Stimulated activated CD8-positive, alpha-beta memory T cell treated with anti-CD3 and anti-CD28 coated beads, Interleukin-15, amount 100 ng/mL, for 48 hours (primary cell): Measurements from ENCODE around the gene CD58.
A peak's percentile ranks its signal among the peaks of the same experiment; 100 is the strongest.
"Not testable (repeated sequence)": the region's sequence is repeated elsewhere in the genome, so short reads cannot be mapped to it uniquely, and the experiment has no call there.

Experiments
- DNase-seq, 2 donors: peaks; one replicate each; pipeline ENCODE4 v3.0.0-alpha.2; 2020; ENCODE audit warnings: low read depth in 2 of 2

CD58 gene

DNA sequence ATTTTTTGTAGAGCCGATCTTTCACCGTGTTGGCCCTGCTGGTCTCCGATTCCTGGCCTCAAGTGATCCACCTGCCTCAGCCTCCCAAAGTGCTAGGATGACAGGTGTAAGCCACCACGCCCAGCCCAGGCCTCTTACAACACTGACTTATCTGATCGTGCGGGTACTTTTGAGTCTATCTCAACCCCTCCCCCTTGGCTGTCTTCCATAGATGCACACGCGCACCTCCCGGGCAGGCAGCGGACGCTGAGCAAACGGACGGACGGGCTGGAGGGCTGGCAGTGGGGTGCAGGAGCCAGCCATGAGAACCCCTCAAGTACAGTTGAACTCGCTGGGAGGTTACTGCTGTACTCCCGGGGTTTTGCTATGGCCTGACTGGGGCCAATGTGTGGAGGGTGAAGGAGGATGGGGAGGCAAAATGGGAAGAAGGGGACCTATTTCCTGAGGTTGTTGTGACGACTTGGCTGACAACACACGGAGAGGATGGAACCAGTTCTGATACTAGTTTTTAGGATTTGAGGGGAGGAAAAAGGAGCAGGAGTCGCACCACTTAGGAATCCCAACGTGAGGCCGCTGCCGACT is 959 bp downstream of the CD58 start:
- peak; percentile 27 to 36 for DNase-seq

DNA sequence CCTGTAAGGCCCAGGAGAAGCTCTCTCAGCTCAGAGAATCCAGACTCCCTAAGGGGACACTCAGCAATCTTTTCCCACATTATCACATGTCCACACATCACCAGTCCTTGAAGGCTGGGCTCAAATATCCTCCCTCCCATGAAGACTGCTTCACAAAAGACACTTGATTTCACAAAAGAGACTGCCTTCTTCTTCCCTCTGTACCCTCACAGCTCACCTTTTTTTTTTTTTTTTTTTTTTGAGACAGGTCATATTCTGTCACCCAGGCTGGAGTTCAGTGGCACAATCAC is 1.5 kb downstream of the CD58 start:
- DNase-seq, result no peak

DNA sequence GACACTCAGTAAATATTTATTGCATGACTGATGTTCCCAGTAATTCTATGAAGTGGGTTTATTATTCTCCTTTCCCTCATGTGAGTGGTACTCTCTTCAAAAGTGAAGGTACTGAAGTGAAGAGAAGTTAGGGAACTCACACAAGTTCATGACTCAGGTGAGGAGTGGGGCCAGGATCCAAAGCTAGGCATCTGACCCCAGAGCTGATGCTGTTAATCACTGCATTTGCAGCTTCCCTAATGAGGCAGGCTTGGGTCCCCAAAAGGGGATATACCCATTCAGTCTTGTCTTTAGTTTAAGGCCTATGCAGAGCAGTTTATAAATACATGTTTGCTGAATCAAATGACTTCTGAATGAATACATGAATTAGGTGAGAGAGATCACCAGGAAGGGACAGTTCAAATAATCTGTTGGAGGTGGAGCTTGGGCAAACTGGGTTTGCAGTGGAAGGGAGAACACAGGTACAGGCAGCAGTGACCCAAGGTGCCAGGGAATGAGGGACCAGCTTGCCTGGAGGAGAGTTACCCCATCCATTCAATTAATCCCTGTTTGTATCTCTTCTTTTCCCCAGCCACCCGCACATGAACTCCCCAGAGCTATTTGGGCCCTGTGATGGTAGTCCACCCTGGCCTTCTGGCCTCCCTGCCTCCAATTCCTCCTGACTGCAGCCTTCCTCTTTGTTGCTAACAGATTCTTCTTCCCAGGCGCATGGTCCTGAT is 2.0 kb downstream of the CD58 start:
- no peak for DNase-seq

DNA sequence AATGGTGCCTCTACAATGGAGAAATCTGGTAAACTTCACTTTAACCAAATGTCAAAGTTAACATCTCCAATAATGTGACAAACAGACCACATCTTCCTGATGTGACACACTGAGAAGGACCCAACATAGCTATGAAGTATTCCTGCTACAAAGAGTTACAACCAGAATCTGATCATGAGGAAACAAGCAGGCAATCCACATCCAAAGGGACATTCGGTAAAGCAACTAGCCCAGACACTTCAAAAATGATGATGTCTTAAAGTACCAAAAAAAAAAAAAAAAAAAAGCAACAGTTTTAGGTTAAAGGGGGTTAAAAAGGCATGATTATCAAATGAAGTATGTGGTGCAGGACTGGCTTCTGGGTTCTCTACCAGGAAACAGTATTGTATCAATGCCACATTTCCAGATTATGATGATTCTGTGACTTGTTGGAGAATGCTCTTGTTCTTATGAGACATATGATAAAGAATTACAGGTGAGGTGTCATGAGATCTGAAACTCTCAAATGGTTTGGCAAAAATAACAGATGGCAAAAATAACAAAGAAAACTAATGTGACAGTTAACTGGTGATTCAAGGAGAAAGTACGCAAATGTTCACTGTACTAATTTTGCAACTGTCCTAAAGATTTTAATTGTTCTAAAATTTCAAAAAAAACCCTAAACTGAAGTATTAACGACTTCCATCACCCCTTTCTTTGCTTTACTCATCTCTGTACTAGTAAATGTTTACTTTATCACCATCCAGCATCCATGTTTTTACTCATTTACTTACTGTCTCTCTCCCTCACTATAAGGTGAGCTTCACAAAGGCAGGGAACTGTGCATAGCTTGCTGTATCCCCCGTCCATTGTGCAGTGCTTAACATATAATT is 2.8 kb downstream of the CD58 start:
- DNase-seq, result no peak

DNA sequence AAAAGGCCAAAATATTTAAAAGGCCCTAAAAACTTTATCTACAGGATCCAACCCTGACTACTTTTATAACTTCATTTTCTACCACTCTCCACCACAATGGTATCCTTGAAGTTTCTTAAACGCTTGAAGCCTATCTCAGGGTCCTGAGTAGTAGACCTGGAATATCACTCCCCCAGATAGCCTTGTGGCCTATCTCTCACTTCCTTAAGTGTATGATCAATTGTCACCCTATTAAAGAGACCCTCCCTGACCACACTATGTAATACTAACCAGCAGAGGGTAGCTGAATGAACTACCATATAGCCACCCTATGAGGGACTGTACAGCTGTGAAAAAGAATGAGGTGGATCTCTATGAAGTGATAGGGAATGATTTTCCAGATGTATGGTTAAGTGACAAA is 5.6 kb downstream of the CD58 start:
- DNase-seq, result no peak

DNA sequence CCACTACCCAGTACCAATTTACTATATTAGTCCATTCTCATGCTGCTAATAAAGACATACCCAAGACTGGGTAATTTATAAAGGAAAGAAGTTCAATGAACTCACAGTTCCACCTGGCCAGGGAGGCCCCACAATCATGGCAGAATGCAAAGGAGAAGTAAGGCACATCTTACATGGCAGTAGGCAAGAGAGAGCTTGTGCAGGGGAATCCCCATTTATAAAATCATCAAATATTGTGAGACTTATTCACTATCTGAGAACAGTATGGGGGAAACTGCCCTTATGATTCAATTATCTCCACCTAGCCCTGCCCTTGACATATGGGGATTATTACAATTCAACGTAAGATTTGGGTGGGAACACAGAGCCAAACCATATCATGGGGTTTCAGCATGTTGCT is 6.4 kb downstream of the CD58 start:
- no peak for DNase-seq

DNA sequence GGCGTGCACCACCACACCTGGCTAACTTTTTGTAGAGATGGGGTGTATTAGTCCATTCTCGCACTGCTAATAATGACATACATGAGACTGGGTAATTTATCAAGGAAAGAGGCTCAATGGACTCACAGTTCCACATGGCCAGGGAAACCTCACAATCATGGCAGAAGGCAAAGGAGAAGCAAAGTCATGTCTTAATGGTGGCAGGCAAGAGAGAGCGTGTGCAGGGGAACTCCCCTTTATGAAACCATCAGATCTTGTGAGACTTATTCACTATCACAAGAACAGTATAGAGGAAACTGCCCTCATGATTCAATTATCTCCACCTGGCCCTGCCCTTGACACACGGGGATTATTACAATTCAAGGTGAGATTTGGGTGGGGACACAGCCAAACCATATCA is 8.4 kb downstream of the CD58 start:
- not testable (repeated sequence) for DNase-seq

DNA sequence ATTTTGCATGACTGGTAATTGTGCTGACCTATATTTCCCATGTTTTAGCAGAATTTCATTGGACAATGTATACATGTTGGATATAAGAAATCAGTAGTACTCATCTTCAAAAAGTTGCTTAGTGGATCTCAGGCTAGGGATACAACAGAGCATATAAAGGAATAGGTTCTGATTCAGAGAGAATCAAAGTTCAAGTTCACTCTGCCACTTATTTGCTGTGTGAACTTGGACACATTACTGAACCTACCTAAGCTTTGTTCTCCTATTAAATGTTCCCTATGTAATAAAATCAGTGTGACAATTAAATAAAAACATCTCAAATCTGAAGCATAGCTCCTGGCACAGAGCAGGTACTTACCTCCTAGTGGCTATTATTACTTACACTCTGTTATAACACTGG is 9.3 kb downstream of the CD58 start:
- DNase-seq, result no peak

DNA sequence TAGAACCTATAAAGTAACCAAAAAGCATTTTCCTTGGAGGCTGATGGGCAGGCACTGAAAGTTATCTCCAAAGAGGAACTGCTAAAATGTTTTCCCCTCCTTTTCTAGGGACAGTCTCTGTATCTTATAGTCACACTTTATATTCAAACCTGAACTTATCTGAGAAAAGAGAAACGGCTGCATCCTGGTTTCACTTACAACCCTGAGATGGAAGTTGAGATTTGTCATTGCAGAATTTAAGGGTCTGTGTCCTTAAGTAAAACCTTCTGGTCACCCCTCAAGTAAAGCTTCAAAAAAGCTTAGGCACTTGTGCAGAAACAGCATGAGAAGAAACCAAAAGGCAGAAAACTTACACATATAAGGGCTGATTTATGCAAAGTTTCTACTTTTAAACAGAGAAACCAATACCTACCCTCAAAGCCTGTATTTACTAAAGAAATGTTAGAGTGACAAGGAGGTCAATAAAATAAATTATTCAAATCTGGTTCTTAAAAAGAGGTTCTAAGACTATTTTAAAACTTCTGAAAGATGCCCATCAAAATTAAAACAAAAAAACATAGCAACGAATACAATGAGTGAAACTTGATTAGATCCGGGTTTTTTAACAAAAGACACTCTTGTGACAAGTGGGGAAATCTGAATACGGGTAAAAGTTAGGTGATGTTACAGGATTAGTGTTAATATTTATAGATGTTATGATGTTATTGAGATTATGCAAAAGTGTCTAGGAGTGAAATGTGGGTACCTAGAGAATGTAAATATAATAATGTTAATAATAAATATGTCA is 9.9 kb downstream of the CD58 start:
- no peak for DNase-seq

DNA sequence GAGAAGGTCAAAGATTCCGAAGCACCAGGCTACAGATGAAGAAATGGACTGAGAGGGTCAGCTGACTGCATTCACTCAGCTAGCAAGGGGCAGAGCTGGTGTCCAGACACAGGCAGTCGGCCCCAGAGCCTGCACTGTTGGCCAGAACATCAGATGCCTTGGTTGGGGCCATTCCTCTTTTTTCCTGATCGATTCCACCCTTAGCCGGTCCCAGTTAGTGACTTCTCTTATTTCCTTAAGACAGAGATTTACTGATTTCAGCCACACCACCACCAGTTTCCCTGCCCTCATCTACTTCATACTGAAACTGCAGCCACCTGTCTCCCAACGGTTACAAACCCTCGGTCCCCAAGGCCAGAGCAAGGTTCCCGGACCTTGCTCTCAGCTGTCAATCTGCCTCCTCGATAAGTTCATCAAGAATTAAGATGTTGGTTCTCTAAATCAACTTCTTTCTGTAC is 11.5 kb downstream of the CD58 start:
- no peak for DNase-seq

DNA sequence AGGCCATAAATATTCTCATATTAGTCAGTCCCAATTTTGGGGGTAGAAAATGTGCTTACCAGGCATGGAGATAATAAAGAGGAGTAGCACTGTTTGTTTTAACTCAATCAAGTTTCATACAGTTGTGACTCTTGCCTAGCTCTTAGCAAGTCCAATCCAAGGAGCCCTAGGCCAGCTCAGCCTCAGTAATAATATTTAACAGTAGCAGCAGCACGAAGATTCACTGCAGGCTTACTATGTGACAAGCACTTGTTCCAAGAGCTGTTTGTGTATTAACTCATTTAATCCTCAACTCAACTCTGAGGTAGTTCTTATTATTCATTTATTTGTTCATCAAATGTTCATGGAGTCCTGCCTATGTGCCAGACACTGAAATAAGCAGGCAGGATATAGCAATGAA is 12.3 kb downstream of the CD58 start:
- DNase-seq, result no peak

DNA sequence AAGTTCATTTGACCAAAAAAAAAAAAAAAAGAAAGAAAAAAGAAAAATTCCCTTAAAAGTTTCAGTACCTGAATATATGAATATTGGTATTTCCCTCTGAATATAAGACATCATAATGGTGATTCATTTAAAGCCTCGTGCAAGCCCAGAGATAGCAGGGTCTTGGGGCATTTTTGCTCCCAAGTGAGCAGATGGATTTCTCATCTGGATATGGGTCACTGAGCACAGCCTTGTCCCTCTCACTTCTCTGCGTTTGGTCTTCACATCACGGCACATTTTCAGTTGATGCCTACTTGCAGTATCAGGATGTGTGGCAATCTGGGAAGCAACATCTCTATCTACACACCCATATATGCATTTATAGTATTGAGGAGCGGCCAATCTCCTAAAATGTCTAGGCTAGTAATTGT is 12.7 kb downstream of the CD58 start:
- no peak for DNase-seq

DNA sequence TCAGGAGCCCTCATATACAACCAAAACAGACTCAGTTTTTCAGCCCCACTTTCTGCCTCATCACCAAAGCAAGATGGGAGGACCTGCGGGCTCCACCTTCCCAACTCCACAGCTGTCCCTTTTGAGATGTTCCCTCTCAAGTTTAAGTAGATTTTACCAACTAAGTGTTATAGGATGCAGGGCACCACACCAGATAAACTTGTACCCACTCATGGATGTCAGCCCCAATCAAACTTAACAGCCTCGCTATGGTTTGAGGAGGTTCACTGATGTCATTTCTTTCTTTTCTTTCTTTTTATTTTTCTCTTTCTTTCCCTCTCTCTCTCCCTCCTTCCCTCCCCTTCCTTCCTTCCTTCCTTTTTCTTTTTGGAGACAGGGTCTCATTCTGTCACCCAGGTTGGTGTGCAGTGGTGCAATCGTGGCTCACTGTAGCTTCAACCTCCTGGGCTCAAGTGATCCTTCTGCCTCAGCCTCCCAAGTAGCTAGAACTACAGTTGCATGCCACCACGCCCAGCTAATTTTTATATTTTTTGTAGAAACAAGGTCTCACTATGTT is 13.4 kb downstream of the CD58 start:
- DNase-seq, result no peak

DNA sequence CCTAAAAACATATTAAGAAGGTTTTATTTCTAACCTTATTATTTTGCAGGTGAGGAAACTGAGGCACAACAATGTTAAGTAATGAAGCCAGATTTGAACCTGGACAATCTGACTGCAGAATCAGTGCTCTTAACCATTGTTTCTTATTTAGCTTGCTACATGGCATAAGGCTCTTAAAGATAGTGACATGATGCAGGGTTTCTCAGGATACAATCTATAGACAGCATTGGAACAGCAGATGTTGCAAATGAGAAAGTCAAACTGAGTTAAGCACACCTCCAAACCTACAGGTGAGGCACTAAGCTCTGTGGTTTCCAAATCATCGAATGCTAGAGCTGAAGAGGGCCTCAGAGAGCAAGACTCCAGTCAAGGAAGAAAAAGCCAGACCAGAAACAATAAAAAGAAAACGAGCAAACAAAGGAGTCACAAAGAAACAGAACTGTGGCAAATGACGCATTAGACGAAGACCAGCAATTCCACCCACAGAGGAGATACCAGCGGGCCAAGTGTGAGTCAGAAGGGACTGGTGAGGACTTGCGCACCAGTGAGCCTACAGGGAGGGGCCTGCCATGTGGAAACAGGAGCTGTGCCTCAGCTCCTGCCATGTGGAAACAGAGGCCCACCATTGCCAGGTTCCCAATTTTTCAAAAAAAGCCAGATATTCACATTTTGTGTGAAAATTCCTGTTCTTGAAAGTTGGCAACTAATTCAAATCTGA is 14.4 kb downstream of the CD58 start:
- peak; percentile 72 to 82 for DNase-seq

DNA sequence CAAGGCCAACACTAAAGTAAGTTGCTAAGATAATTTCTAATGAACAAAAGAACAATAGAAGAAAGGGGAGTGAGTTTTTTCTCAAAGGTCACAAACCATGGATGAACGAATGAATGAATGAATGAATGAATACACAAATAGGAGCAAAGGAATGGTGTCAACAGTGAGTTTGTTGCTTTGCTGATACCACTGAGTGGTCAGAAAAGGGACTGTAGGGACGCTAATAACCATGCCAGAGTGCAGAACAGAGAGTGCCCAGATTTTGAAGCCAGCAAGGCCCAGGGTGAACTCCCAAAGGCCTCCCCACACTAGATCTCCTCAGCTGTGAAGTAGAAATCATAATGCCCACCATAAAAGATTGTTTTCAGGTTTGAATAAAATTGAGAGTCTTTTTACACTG is 15.9 kb downstream of the CD58 start:
- no peak for DNase-seq

DNA sequence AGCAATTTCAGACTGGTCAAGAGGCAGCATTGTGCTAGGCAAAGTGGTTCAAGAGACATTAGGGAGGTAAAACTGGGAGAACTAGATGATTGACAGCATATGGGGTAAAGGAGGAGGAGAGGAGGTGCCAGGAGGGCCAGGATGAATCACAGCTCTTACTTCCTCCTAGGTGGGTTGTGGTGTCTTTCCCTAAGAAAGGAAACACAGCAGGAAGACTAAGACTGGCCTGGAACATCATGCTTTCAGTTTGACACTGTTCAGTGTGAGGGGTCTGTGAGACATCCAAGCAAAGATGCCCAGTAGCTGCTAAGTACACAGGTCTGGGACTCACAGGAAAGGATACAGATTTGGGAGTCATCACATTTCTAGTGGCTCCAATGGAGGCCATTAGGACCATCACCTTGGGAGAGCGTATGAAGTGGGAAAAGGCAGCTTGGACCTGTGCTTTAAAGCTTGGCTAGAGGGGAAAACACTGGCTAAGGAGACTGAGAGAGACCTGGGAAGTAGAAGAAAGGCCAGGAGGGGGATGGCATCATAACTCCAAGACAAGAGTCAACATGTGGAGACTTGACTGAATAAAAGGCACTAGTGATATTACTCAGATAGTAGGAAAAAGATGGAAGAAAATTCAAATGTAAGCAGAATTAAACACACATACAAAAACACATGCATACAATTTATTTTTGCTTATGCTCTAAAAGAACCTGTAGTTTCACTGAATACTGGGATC is 17.3 kb downstream of the CD58 start:
- DNase-seq, result no peak

DNA sequence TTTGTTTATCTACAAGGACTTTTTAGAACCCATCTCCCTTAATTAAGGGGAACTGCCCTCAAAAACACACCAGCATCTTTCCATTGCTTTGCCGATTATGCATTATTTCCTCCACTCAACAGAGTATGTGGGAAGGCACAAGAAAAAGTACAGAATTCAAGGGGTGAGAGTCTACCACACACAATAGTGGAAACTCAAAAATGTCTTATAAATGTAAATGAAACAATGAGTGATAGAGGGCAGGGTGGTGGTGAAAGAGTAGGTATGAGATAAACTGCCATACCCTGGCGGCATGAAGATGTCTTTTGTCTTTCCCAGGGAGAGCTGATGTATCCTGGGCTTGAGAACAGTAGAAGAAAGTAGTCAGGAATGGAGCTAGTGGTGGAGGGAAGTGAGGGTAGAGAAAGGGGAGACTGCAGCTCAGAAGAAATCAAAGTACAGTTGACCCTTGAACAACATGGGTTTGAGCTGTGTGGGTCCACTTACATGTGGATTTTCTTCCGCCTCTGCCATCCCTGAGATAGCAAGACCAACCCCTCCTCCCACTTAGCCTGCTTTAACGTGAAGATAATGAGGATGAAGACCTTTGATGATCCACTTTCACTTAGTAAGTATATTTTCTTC is 24.4 kb downstream of the CD58 start:
- DNase-seq, result no peak

DNA sequence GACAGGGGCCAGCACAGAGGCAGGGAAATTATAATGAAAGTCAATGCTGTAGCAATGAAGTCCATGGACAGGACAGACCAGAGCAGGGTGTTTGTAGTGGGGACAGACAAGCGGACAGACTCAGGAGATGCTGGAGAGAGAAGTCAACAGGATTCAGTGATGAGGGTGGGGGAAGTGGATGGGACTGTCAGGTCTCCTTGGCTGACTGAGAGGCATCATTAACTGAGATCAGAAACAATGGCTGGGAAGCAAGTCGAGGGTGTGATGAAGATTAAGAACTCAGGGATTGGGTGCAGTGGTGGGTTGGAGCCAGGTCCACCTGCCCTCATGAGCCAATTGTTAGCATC is 25.5 kb downstream of the CD58 start:
- no peak for DNase-seq

DNA sequence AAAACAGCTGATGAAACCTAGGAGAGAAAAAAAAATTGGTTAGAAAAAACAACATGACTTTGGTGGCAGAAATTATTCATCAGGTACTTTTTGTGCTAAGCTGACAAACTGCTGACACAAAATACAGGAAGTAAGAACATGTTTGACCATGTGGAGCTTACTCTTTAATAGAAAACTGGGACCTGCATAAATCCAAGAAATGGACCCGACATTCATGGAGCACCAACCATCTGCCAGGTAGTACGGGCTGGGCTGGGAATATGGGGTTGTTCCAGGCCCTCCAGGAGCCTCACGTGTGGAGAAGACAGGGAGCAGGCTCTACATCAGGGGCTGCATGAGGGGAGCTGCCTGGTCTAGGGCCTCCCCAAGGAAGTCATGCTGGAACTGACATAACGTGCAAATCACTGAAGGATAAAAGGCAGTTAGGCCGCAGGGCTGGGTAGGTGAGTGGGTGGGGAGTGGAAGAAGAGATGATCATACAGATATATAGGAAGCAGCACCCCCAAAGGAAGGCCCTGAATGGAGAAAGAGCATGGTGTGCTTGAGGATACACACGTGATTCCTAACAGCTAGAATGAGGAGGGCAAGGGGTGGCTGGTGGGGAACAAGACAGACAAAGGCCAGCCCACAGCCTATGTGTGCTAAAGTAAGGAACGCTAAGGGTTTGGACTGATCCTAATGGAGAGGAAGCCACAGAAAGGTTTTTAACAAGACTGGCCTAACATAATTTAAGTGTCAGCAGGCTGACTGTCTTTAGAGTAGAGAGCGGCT is 26.1 kb downstream of the CD58 start:
- no peak for DNase-seq
